ENCODE data around the gene RELB.

The RELB gene

GRCh38 chr19:45023048-45023447 is 21.8 kb downstream of the RELB start:
- FAIRE-seq = no peak

GRCh38 chr19:45025264-45025663 is 24.0 kb downstream of the RELB start:
- no peak for FAIRE-seq

GRCh38 chr19:45027371-45027770 is 26.1 kb downstream of the RELB start:
- no peak for FAIRE-seq

DNA sequence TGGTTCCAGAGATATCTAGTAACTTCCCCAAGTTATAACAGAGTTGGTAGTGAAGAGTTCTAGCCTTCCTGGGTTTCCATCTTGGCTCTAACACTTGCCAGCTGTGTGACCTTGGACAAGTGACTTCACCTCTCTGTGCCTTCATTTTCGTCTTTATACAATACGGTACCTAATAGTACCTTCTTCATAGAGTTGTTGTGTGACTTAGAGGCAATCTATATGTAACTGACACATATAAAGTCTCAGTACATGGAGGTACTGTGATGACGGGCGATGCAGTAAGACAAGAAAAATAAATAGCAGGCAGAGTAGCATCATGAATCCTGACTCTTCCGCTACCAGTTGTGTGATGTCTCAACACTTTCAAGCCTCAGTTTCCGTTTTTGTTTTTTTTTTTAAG is 29.6 kb downstream of the RELB start:
- no peak for FAIRE-seq

- no peak for FAIRE-seq
These were observed 31.2 kb downstream of the RELB start for GRCh38 chr19:45032421-45032820.

GRCh38 chr19:45035755-45036154 is 34.5 kb downstream of the RELB start:
- FAIRE-seq = no peak

DNA sequence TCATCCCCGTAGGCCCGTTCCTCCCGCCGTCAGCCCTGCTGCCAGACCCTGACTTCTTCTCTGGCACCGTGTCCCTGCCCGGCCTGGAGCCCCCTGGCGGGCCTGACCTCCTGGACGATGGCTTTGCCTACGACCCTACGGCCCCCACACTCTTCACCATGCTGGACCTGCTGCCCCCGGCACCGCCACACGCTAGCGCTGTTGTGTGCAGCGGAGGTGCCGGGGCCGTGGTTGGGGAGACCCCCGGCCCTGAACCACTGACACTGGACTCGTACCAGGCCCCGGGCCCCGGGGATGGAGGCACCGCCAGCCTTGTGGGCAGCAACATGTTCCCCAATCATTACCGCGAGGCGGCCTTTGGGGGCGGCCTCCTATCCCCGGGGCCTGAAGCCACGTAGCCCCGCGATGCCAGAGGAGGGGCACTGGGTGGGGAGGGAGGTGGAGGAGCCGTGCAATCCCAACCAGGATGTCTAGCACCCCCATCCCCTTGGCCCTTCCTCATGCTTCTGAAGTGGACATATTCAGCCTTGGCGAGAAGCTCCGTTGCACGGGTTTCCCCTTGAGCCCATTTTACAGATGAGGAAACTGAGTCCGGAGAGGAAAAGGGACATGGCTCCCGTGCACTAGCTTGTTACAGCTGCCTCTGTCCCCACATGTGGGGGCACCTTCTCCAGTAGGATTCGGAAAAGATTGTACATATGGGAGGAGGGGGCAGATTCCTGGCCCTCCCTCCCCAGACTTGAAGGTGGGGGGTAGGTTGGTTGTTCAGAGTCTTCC is 36.3 kb downstream of the RELB start:
- no peak for FAIRE-seq

GRCh38 chr19:45038931-45039893 is 37.9 kb downstream of the RELB start, which contains the start of gene CLASRP:
TSS of gene CLASRP (plus strand) at chr19:45039045. CDS start at chr19:45040213, 1,168 bp downstream.
- peak; percentile 89 for FAIRE-seq

DNA sequence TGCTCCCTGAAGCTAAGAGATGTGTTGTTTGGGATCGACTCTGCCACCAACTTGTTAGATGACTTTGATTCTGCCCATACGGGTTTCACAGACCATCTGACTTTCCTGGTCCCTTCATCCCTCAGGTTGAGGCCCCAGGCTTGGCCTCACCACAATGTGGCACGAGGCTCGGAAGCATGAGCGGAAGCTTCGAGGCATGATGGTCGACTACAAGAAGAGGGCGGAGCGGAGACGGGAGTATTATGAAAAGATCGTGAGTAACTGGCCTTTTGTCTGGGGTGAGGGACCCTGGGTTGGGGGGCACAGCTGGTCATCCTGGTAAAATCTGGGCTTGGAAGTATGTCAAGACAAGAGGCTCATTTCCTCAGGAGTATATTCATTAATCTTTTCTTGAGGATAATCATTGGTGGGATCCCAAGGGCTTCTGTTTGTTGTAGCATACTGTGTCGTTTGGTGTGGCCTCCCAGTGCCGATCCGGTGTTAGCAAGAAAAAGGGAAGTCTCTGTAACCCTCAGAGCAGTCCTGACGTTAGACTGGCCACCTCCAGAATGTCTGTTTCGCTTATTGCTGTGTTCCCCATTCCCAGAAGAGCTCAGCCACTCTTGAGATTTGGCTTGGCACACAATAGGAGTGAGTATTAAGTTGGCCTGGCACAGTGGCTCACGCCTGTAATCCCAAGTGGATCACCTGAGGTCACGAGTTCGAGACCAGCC is 39.0 kb downstream of the RELB start:
- no peak for FAIRE-seq

DNA sequence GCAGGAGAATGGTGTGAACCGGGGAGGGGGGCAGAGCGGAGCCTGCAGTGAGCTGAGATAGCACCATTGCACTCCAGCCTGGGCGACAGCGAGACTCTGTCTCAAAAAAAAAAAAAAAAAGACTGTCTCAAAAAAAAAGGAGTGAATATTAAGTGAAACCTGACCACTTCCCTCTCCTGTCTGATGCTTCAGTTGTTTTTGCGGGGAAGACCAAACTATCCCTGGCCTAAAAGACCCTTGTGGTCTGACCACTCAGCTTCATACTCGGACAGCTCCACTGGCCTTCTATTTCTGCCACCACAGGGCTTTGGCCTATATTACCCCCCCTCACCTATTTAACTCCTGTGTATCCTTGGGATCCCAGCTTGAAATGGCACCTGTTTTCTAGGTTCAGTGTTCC is 39.9 kb downstream of the RELB start:
- no peak for FAIRE-seq

GRCh38 chr19:45045671-45046353 is 44.5 kb downstream of the RELB start:
- no peak for FAIRE-seq

DNA sequence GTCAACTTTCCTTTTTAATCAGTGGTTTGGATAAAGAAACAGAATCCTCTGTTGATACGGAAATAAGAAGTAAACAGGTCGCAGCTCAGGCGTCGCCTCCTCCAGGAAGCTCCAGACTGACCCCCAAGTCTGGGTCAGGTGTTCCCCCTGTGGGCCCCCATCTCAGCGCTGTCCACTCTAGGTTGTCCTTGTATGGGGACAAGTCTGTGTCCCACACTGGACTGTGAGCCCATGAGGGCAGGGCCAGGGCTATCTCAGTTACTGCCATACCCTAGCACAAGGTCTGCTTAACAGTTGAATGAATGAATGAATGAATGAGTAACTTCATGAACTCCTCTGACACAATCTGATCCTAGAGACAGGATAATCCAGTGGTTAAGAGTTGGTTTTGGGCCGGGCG is 45.1 kb downstream of the RELB start:
- FAIRE-seq = no peak

- no peak for FAIRE-seq
These were observed 46.0 kb downstream of the RELB start for GRCh38 chr19:45047188-45047797.

DNA sequence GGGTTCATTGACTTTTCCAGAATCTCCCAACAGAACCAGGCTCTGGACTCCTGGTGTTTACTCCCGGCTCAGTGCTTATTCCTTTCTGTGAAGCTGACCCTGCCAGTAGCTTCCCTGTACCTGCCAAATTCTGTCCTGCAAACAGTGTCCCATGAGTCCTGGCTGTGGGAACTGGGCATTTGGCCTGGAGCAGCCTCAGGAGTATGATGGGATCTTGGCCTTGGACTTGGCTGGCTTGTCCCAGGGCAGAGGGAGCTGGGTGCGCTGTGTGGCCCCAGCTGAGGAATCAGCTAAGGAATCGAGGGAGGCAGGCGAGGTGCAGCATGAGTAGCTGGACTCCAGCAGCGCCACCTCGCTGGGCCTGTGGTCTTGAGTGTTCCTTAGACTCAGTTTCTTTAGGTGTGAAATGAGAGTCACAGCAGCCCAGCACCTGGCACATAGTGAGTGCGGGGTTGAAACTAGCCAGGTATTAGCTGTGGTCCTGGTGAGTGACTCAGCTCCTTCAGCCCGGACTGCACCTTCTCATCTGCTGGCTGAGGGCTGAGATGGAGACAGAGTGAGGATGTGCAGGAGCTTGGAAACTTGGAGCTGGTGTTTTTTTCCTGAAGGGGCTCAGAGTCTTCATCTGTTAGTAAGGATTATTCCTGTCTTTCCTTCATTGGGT is 47.9 kb downstream of the RELB start:
- FAIRE-seq = no peak

GRCh38 chr19:45050036-45050435 is 48.8 kb downstream of the RELB start:
- FAIRE-seq = no peak

DNA sequence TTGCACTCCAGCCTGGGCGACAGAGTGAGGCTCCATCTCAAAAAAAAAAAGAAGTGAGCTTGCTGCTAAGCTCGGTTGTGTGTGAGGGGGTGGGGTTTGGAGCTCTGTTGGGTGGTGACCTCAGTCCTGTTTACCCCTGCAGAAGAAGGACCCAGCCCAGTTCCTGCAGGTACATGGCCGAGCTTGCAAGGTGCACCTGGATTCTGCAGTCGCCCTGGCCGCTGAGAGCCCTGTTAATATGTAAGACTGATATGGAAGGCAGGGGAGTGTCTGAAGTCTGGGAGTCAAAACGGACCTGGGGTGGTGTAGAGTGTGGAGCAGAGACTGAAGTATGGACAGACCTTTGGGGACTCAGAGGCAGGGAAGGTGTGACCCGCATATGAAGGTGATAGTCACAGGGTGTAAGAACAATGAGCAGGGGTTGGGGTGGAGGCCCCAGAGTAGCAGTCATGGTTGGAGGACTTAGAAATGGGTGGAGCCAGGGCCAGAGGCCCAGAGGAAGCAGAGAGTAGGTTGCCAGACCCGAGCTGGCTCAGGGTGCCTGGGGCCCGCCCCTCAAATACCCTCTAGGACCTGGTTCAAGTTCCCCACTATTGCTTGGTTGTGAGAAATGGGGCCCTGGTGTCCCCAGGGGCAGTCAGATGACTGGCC is 50.8 kb downstream of the RELB start:
- FAIRE-seq = no peak

DNA sequence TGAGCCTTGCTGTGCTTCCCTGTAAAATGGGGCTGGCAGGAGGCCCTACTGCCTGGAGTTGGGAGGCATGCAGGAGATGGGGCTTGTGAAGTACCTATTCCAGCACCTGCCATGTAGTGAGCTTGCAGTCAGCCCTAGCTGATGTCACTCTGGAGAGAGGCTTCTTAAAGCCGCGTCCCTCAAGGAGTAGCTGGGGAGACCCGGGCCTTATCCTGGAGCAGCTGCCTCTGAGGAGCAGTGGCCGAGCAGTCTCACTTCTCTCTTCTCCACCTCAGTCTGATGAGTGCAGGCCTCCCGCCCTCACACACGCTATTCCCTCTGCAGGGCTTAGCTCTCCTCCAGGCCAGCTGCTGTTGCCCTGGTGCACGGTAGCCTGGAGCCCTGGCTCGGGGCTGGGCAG is 55.6 kb downstream of the RELB start:
- FAIRE-seq = no peak

DNA sequence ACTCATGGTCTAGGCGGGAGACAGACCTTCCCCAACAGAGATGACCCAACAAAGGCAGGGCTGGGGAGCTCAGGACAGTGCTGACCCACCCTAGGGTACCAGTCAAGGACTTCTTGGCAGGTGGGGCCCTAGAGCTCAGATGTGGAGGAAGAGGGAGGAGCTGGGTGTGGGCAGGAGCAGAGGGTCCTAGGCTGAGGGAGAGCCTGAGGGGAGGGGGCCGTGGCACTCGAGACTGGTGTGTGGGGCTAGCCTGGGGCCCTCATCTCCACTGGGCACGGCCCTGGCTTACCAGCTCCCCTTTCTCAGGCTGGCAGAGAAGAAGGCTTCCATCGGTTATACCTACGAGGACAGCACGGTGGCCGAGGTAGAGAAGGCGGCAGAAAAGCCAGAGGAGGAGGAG is 56.2 kb downstream of the RELB start:
- no peak for FAIRE-seq

DNA sequence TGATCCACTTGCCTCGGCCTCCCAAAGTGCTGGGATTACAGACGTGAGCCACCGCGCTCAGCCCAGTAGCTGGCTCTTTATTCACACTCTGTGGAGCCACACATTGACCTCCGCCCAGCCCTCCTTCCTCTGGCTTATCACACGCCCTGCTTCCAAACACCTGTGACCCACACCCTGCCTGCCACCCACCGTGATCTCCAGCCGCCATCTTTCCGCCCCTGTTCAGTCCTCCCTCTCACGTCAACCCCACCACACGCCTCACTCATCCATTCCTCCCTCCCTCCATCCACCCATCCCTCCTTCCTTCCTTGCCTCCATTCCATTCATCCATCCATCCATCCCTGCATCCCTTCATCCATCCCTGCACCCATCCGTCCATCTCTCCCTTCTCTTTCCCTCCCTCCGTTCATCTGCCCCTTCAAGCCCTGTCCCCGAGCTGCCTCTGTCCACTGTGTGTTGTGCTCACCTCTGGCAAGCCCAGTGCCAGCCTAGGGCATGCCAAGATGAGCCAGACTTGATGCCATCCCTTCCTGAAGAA is 57.4 kb downstream of the RELB start:
- FAIRE-seq = no peak

DNA sequence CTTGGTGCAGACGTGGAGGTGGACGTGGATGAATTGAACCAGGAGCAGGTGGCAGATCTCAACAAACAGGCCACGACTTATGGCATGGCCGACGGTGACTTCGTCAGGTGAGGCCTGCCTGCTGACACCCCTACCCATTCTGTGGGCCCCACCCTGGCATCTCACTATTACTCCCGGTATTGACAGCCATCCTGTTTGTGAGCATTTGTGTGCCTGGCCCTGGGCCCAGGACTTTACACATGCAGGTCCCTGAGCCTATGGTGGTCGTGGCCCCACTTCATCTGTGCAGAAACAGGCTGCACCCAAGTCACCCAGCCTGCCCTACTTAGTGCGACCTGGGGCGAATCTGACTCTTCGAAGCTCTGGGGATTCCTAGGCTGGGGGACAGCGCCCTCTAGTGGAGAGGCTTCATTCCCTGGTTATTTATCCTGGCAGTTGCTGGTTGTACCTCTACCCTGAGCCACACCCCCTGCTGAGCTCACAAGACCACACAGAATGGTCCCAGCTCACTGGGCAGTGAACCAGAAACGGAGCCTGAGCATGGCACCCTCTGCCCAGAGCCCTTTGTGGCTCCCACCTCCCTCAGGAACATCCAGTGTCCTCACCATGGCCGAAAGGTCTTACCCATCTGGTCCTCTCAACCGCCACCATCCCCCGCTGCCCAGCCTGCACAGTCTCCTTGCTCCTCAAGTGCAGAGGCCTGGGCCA is 58.1 kb downstream of the RELB start:
- FAIRE-seq = no peak
